Nephron progenitor cell (in vitro differentiated cells): ENCODE results near the gene NLGN1.

Experiments
- DNase-seq: peaks from one replicate; pipeline ENCODE4 v3.0.0; 2021
- H3K27ac Mint-ChIP-seq: 2 replicates; pipeline ENCODE4 v1.8.0; 2021; ENCODE audit warnings: mild to moderate bottlenecking, moderate library complexity, mixed read lengths
- H3K27me3 Mint-ChIP-seq: 2 replicates; pipeline ENCODE4 v1.8.0; 2021; ENCODE audit warnings: mild to moderate bottlenecking, low read depth, mixed read lengths; ENCODE audit not compliant: poor library complexity
- H3K36me3 Mint-ChIP-seq: 2 replicates; pipeline ENCODE4 v1.8.0; 2021; ENCODE audit warnings: low read depth, mixed read lengths
- H3K4me1 Mint-ChIP-seq: 2 replicates; pipeline ENCODE4 v1.8.0; 2021; ENCODE audit warnings: mixed read lengths
- H3K4me3 Mint-ChIP-seq: 2 replicates; pipeline ENCODE4 v1.8.0; 2021; ENCODE audit warnings: mild to moderate bottlenecking, moderate library complexity, mixed read lengths
- H3K9me3 Mint-ChIP-seq: 2 replicates; pipeline ENCODE4 v1.8.0; 2021; ENCODE audit warnings: mild to moderate bottlenecking, moderate library complexity, mixed read lengths
- CTCF ChIP-seq: fragments of 200-600 bp; sonication (generic); IDR thresholded peaks from 2 replicates; pipeline ENCODE4 v1.5.0; 2021; ENCODE audit warnings: antibody characterized with exemption

Gene NLGN1

DNA sequence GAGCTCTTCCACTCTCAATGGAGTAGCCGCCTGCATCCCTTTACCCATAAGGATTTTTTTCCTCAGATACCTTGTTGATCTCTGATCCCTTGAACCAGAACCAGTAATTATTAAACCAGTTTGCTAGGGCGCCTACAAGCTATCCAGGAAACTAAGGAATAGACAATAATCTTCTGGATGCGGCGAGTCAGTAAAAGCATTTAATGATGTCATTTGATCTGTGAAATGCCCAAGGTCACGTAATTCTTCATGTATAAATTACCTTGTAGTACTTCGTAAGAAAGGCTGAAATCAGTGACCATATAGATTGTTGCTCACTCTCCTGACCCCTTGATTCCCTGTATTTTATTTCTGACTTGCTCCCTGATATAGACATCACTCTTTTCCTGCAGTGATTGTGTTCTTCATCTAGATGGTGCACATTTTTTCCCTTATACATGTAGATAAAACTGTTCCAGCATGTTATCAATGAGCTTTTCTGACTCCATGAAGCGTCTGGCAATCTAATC, 913.0 kb downstream of the NLGN1 start:
- Mint-ChIP-seq H3K27me3 (no peaks in the 10 kb centered on the region), H3K36me3 (no peaks in the 10 kb centered on the region), H3K9me3 (no peaks in the 10 kb centered on the region), H3K4me3 (no peak overlapping the region), H3K4me1 (peaks cover 6% of the 10 kb centered on the region), H3K27ac (no peak overlapping the region)
- TF ChIP-seq CTCF, result no peak
- DNase-seq, result no peak

DNA sequence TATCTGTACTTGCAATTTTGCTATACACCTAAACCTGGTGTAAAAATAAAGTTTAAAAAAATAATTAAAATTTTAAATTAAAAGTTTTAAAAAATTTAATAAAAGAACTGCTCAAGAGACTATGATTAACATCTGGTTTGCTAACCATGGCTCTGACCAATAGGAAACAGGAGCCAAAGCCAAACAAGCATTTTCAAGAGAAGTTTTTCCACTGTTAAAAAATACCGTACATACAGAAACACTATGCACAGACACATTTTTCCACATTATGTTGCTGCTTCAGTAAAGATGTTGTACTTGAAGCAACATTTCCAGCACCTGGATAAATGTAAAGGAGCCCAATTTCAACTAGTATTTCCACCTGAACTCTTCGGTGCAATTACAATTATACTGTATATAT, 917.7 kb downstream of the NLGN1 start:
- Mint-ChIP-seq H3K27ac (no peak overlapping the region), H3K27me3 (no peaks in the 10 kb centered on the region), H3K4me1 (peaks cover 6% of the 10 kb centered on the region), H3K4me3 (no peak overlapping the region), H3K9me3 (peaks cover 13% of the 10 kb centered on the region), H3K36me3 (peaks cover 7% of the 10 kb centered on the region)
- DNase-seq, result no peak
- no peak for TF ChIP-seq CTCF

DNA sequence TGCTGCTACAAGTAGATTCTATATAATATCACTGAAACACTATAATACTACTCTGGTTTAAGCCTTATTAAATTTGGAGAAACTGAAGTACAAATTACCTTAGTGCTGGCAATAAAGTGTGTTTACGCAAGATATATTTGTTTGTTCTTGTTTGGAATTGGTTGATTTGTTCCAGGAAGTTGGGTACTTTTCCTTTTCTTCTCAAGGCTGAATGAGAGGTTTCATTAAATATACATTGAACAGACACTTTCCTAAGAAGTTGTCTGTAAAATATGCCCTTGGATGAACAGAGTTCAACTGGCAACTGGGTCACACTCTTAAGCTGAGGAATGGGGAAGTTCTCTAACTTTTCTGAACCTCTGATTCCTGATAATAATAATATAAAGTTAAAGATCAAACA, 919.5 kb downstream of the NLGN1 start:
- Mint-ChIP-seq H3K9me3 (peaks cover 28% of the 10 kb centered on the region), H3K27ac (no peak overlapping the region), H3K4me3 (no peak overlapping the region), H3K27me3 (no peaks in the 10 kb centered on the region), H3K4me1 (no peaks in the 10 kb centered on the region), H3K36me3 (peaks cover 7% of the 10 kb centered on the region)
- TF ChIP-seq CTCF, result no peak
- no peak for DNase-seq

- H3K9me3 Mint-ChIP-seq, result peaks cover 28% of the 10 kb centered on the region
- TF ChIP-seq CTCF, result no peak
- H3K4me3 Mint-ChIP-seq, result no peak overlapping the region
- no peaks in the 10 kb centered on the region for H3K27me3 Mint-ChIP-seq
- H3K4me1 Mint-ChIP-seq, result no peaks in the 10 kb centered on the region
- no peak overlapping the region for H3K27ac Mint-ChIP-seq
- peaks cover 7% of the 10 kb centered on the region for H3K36me3 Mint-ChIP-seq
- no peak for DNase-seq
Measured at GRCh38 chr3:174318181-174318580, 920.6 kb downstream of the NLGN1 start.

DNA sequence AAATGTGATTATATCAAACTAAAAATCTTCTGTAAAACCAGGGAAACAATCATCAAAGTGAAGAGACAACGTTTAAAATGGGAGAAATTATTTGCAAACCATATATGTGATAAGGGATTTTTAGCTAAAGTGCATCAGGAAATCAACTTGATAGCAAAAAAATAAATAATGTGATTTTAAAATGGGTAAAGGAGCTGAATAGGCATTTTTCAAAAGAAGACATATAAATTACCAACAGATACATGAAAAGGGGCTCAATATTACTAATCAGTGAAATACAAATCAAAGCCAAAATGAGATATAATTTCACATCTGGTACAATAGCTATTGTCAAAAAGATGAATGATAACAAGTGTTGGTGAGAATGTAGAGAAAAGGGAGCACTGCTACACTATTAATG, 924.0 kb downstream of the NLGN1 start:
- Mint-ChIP-seq H3K36me3 (peaks cover 7% of the 10 kb centered on the region), H3K9me3 (peaks cover 28% of the 10 kb centered on the region), H3K27ac (no peak overlapping the region), H3K4me1 (no peaks in the 10 kb centered on the region), H3K4me3 (no peak overlapping the region), H3K27me3 (no peaks in the 10 kb centered on the region)
- no peak for TF ChIP-seq CTCF
- DNase-seq, result no peak

- DNase-seq, result no peak
- Mint-ChIP-seq H3K27ac (no peak overlapping the region), H3K27me3 (no peaks in the 10 kb centered on the region), H3K4me3 (no peak overlapping the region), H3K9me3 (peaks cover 28% of the 10 kb centered on the region), H3K36me3 (peaks cover 7% of the 10 kb centered on the region), H3K4me1 (no peaks in the 10 kb centered on the region)
- no peak for TF ChIP-seq CTCF
Measured at GRCh38 chr3:174322789-174323188, 925.2 kb downstream of the NLGN1 start.
